Mesendoderm (in vitro differentiated cells): ENCODE measurements around the gene RXYLT1.

ENCODE experiments used
- DNase-seq: peaks from one replicate; pipeline ENCODE4 v3.0.0; 2013
- H2AK5ac ChIP-seq: 2 replicates; pipeline ENCODE4 v1.6.1; 2013; ENCODE audit warnings: low read length, inconsistent platforms
- H2BK120ac ChIP-seq: 2 replicates; pipeline ENCODE4 v1.6.1; 2013; ENCODE audit warnings: low read depth, mild to moderate bottlenecking, low read length, moderate library complexity, mixed read lengths
- H2BK15ac ChIP-seq: replicated peaks from 2 replicates; pipeline ENCODE4 v1.6.1; 2013; ENCODE audit warnings: low read depth, mild to moderate bottlenecking, moderate library complexity
- H2BK5ac ChIP-seq: 2 replicates; pipeline ENCODE4 v1.6.1; 2013; ENCODE audit warnings: low read length, inconsistent platforms
- H3K18ac ChIP-seq: 2 replicates; pipeline ENCODE4 v1.6.1; 2013; ENCODE audit warnings: mild to moderate bottlenecking, low read length, mixed read lengths
- H3K23ac ChIP-seq: one replicate; pipeline ENCODE4 v1.6.1; 2013; ENCODE audit warnings: low read length
- H3K27ac ChIP-seq: 2 replicates; pipeline ENCODE4 v1.5.1; 2013; ENCODE audit warnings: low read depth, mild to moderate bottlenecking, inconsistent platforms, low read length, moderate library complexity
- H3K27me3 ChIP-seq: 2 replicates; pipeline ENCODE4 v1.6.1; 2013; ENCODE audit warnings: low read length, control low read depth, mild to moderate bottlenecking, inconsistent platforms; ENCODE audit not compliant: insufficient read depth, poor library complexity
- H3K36me3 ChIP-seq: 2 replicates; pipeline ENCODE4 v1.6.1; 2013; ENCODE audit warnings: low read length, inconsistent platforms; ENCODE audit not compliant: control insufficient read depth, insufficient read depth
- H3K4ac ChIP-seq: one replicate; pipeline ENCODE4 v1.6.1; 2013; ENCODE audit warnings: low read depth, mild to moderate bottlenecking, low read length, moderate library complexity
- H3K4me1 ChIP-seq: 2 replicates; pipeline ENCODE4 v1.6.1; 2013; ENCODE audit warnings: low read depth, low read length, inconsistent platforms; ENCODE audit not compliant: control insufficient read depth
- H3K4me2 ChIP-seq: 2 replicates; pipeline ENCODE4 v1.6.1; 2013; ENCODE audit warnings: low read length
- H3K4me3 ChIP-seq: 2 replicates; pipeline ENCODE4 v1.5.1; 2013; ENCODE audit warnings: mild to moderate bottlenecking, low read length
- H3K56ac ChIP-seq: one replicate; pipeline ENCODE4 v1.6.1; 2013; ENCODE audit warnings: low read length
- H3K79me1 ChIP-seq: 2 replicates; pipeline ENCODE4 v1.6.1; 2013; ENCODE audit warnings: low read length, inconsistent platforms
- H3K79me2 ChIP-seq: 2 replicates; pipeline ENCODE4 v1.6.1; 2013; ENCODE audit warnings: mild to moderate bottlenecking, low read length; ENCODE audit not compliant: control insufficient read depth, insufficient read depth
- H3K9ac ChIP-seq: 2 replicates; pipeline ENCODE4 v1.6.1; 2013; ENCODE audit warnings: low read length, inconsistent platforms
- H4K5ac ChIP-seq: one replicate; pipeline ENCODE4 v1.6.1; 2013; ENCODE audit warnings: low read length
- H4K8ac ChIP-seq: one replicate; pipeline ENCODE4 v1.6.1; 2013; ENCODE audit warnings: low read depth, mild to moderate bottlenecking, control low read depth, low read length, moderate library complexity
- WGBS: extraction: QIAGEN DNeasy Blood & Tissue Kit; methylation state at CpG from one replicate; pipeline ENCODE4 v1.1.7; 2013; ENCODE audit warnings: low lambda C conversion rate, missing lambda C conversion rate; ENCODE audit not compliant: insufficient coverage; ENCODE audit errors: extremely low coverage; 5-methylcytosine and 5-hydroxymethylcytosine counted together

RXYLT1 gene

GRCh38 chr12:63844391-63845341 lies 65.0 kb downstream of the RXYLT1 start, which contains the start of gene SRGAP1:
SRGAP1 (plus strand) TSS chr12:63844700; CDS start chr12:63844817, 117 bp downstream.
- no CpG with 5 or more reads among the region's 52 CpGs for WGBS
- Histone ChIP-seq H3K79me2 (peaks cover 6% of the 10 kb centered on the region), H2BK5ac (peak within 1 kb of the TSS; percentile 59), H2BK15ac (no peak within 1 kb of the TSS), H3K27ac (peak within 1 kb of the TSS; percentile 42), H3K56ac (peak within 1 kb of the TSS; percentile 70), H2AK5ac (no peak within 1 kb of the TSS), H3K23ac (peak within 1 kb of the TSS; percentile 2), H3K4ac (peak within 1 kb of the TSS; percentile 41), H2BK120ac (no peak within 1 kb of the TSS), H3K18ac (peak within 1 kb of the TSS; percentile 17), H4K8ac (no peak within 1 kb of the TSS), H3K36me3 (no peaks in the 10 kb centered on the region), H4K5ac (no peak within 1 kb of the TSS), H3K9ac (peak within 1 kb of the TSS; percentile 84), H3K4me2 (peak within 1 kb of the TSS; percentile 26), H3K4me1 (peaks cover 7% of the 10 kb centered on the region), H3K4me3 (peak within 1 kb of the TSS; percentile 79), H3K79me1 (peaks cover 10% of the 10 kb centered on the region), H3K27me3 (no peaks in the 10 kb centered on the region)
- peak; percentile 65 for DNase-seq

DNA sequence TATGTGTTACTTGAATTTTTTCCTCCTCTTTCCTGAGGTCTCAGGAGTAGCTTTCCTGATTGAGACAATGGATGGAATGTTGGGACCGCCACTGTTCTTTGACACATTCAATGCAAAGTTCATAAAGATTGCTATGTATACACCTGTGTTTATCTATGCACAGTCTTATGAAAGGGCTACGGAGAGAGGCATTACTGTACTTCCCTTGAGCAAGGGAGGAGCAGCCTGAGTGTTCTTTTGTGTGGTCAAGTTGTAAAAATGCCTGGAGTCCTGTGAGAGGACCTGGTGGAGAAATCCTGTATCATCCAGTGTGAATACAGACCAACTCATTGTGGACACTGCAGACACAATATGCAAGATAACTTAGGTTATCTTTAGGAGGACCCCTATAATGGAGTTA lies 66.0 kb downstream of the RXYLT1 start:
- H3K9ac ChIP-seq: peak overlapping the region; percentile 43
- peaks cover 7% of the 10 kb centered on the region for H3K4me1 ChIP-seq
- H3K4me3 ChIP-seq: peak overlapping the region; percentile 6
- H3K79me1 ChIP-seq: peaks cover 10% of the 10 kb centered on the region
- H3K36me3 ChIP-seq: no peaks in the 10 kb centered on the region
- H2BK15ac ChIP-seq: no peak overlapping the region
- no peak overlapping the region for H2AK5ac ChIP-seq
- H3K27ac ChIP-seq: no peak overlapping the region
- peak overlapping the region; percentile 37 for H3K56ac ChIP-seq
- no peak for DNase-seq
- H4K5ac ChIP-seq: no peak overlapping the region
- H3K23ac ChIP-seq: no peak overlapping the region
- H4K8ac ChIP-seq: no peak overlapping the region
- H2BK120ac ChIP-seq: no peak overlapping the region
- WGBS: no CpG with 5 or more reads among the region's 2 CpGs
- no peak overlapping the region for H2BK5ac ChIP-seq
- H3K4ac ChIP-seq: no peak overlapping the region
- no peaks in the 10 kb centered on the region for H3K27me3 ChIP-seq
- H3K4me2 ChIP-seq: peak overlapping the region; percentile 21
- no peak overlapping the region for H3K18ac ChIP-seq
- peaks cover 6% of the 10 kb centered on the region for H3K79me2 ChIP-seq

- peak overlapping the region; percentile 64 for H2AK5ac ChIP-seq
- no peaks in the 10 kb centered on the region for H3K36me3 ChIP-seq
- H2BK120ac ChIP-seq: no peak overlapping the region
- no peak for DNase-seq
- no peaks in the 10 kb centered on the region for H3K27me3 ChIP-seq
- H3K4ac ChIP-seq: no peak overlapping the region
- no peak overlapping the region for H3K4me3 ChIP-seq
- H2BK5ac ChIP-seq: no peak overlapping the region
- H3K56ac ChIP-seq: no peak overlapping the region
- peaks cover 6% of the 10 kb centered on the region for H3K79me2 ChIP-seq
- no peak overlapping the region for H2BK15ac ChIP-seq
- H3K9ac ChIP-seq: no peak overlapping the region
- peaks cover 7% of the 10 kb centered on the region for H3K4me1 ChIP-seq
- no peak overlapping the region for H4K8ac ChIP-seq
- H3K4me2 ChIP-seq: no peak overlapping the region
- H3K79me1 ChIP-seq: peaks cover 10% of the 10 kb centered on the region
- no CpG with 5 or more reads among the region's 6 CpGs for WGBS
- no peak overlapping the region for H4K5ac ChIP-seq
- no peak overlapping the region for H3K23ac ChIP-seq
- H3K27ac ChIP-seq: no peak overlapping the region
- H3K18ac ChIP-seq: no peak overlapping the region
Observed at GRCh38 chr12:63846238-63846967, 66.7 kb downstream of the RXYLT1 start.

DNA sequence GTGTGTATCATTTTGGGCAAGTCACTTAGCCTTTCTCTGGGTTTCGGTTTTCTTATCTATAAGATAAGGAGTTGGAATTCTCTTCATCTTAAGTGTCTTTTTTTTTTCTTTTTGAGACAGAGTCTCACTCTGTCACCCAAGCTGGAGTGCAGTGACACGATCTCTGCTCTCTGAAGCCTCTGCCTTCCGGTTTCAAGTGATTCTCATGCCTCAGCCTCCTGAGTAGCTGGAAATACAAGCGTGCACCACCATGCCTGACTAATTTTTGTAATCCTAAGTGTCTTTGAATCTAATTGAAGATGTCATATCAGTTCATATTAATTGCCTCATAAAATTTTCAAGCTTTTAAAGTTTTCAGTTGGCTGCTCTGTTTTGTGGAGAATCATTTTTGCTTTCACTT lies 68.7 kb downstream of the RXYLT1 start:
- no peak overlapping the region for H3K4ac ChIP-seq
- no peak overlapping the region for H2BK120ac ChIP-seq
- H4K8ac ChIP-seq: no peak overlapping the region
- H3K79me1 ChIP-seq: peaks cover 10% of the 10 kb centered on the region
- no peak overlapping the region for H4K5ac ChIP-seq
- H3K27me3 ChIP-seq: no peaks in the 10 kb centered on the region
- no peak overlapping the region for H2AK5ac ChIP-seq
- H3K23ac ChIP-seq: no peak overlapping the region
- no peak overlapping the region for H3K4me3 ChIP-seq
- no peaks in the 10 kb centered on the region for H3K36me3 ChIP-seq
- no CpG with 5 or more reads among the region's 4 CpGs for WGBS
- no peak overlapping the region for H3K4me2 ChIP-seq
- no peak overlapping the region for H2BK5ac ChIP-seq
- H3K18ac ChIP-seq: no peak overlapping the region
- no peak overlapping the region for H3K56ac ChIP-seq
- no peak overlapping the region for H2BK15ac ChIP-seq
- H3K27ac ChIP-seq: no peak overlapping the region
- no peak for DNase-seq
- no peak overlapping the region for H3K9ac ChIP-seq
- H3K4me1 ChIP-seq: peaks cover 7% of the 10 kb centered on the region
- peaks cover 6% of the 10 kb centered on the region for H3K79me2 ChIP-seq

- no peak for DNase-seq
- Histone ChIP-seq H3K9ac (no peak overlapping the region), H4K8ac (no peak overlapping the region), H3K4ac (no peak overlapping the region), H3K23ac (no peak overlapping the region), H2BK120ac (no peak overlapping the region), H3K4me1 (peaks cover 7% of the 10 kb centered on the region), H2BK5ac (no peak overlapping the region), H2BK15ac (no peak overlapping the region), H3K79me1 (peaks cover 10% of the 10 kb centered on the region), H3K27ac (no peak overlapping the region), H3K4me3 (no peak overlapping the region), H2AK5ac (no peak overlapping the region), H3K27me3 (no peaks in the 10 kb centered on the region), H4K5ac (no peak overlapping the region), H3K36me3 (no peaks in the 10 kb centered on the region), H3K18ac (no peak overlapping the region), H3K4me2 (no peak overlapping the region), H3K56ac (no peak overlapping the region), H3K79me2 (peaks cover 6% of the 10 kb centered on the region)
- WGBS: no CpG with 5 or more reads among the region's 1 CpG
Observed at GRCh38 chr12:63849106-63849620, 69.5 kb downstream of the RXYLT1 start.
